ENCODE data around the gene TSHZ2.

DNA sequence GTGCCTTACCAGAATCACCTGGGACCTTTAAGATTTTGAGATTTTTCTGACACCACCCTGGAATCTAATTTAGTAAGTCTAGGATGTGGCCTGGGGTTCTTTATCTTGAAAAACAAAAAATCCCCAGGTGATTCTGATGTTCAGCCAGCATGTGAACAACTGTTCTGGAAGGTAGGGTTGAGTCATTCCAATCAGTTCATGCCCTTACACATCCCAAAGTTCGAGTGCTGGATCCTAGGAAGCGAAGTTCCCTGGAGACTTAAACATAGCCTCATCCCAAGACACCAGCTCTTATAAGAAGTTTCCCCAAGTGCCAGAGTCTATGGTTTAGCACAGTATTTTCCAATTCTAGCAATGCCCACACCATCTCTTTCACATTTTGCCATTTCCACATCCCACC is 6.3 kb upstream of the TSHZ2 start:
- TF ChIP-seq CTCF (IDR thresholded peaks at IDR 0.05; ENCODE audit: poor library complexity, severe bottlenecking): no peak
- TF ChIP-seq POLR2AphosphoS5 (IDR thresholded peaks at IDR 0.05): no peak
- TF ChIP-seq EZH2 (IDR thresholded peaks at IDR 0.05; ENCODE audit: borderline replicate concordance, insufficient read depth, low read length, poor library complexity, severe bottlenecking): no peak
- TF ChIP-seq TAF1 (IDR thresholded peaks at IDR 0.05; ENCODE audit: low read depth): no peak
- no peak for TF ChIP-seq REST (IDR thresholded peaks at IDR 0.05; ENCODE audit: borderline replicate concordance)
